Limb (tissue), 2 donors: Measurements from ENCODE around the gene DOCK1.

Source experiments
- DNase-seq, 2 donors: peaks; one replicate each; pipeline ENCODE4 v3.0.0-alpha.2; 2016; ENCODE audit errors: extremely low spot score in 2 of 2

Gene DOCK1

GRCh38 chr10:127006453-127006852 is 101.2 kb downstream of the DOCK1 start:
- DNase-seq = no peak

GRCh38 chr10:127009366-127009765 is 104.1 kb downstream of the DOCK1 start:
- DNase-seq = no peak

- no peak for DNase-seq
These were observed 105.9 kb downstream of the DOCK1 start for GRCh38 chr10:127011174-127011573.

- DNase-seq = no peak
These were observed 107.0 kb downstream of the DOCK1 start for GRCh38 chr10:127012071-127012768.

- DNase-seq = peak in 1 of 2 donors; percentile 6
These were observed 107.5 kb downstream of the DOCK1 start for GRCh38 chr10:127012769-127013152.

- no peak for DNase-seq
These were observed 108.0 kb downstream of the DOCK1 start for GRCh38 chr10:127013211-127013656.

GRCh38 chr10:127013691-127014473 is 108.7 kb downstream of the DOCK1 start:
- DNase-seq = no peak

GRCh38 chr10:127014671-127015070 is 109.4 kb downstream of the DOCK1 start:
- DNase-seq = no peak

- DNase-seq = no peak
These were observed 110.1 kb downstream of the DOCK1 start for GRCh38 chr10:127015373-127015772.

GRCh38 chr10:127016331-127016730 is 111.1 kb downstream of the DOCK1 start:
- DNase-seq = no peak

GRCh38 chr10:127017541-127018297 is 112.5 kb downstream of the DOCK1 start:
- DNase-seq = no peak

- DNase-seq = no peak
These were observed 113.0 kb downstream of the DOCK1 start for GRCh38 chr10:127018298-127018650.

GRCh38 chr10:127018766-127019165 is 113.5 kb downstream of the DOCK1 start:
- DNase-seq = no peak

GRCh38 chr10:127020260-127020659 is 115.0 kb downstream of the DOCK1 start:
- DNase-seq = no peak

GRCh38 chr10:127021801-127022200 is 116.6 kb downstream of the DOCK1 start:
- no peak for DNase-seq

GRCh38 chr10:127024685-127025435 is 119.6 kb downstream of the DOCK1 start:
- DNase-seq = no peak

- no peak for DNase-seq
These were observed 122.6 kb downstream of the DOCK1 start for GRCh38 chr10:127027786-127028185.

- DNase-seq = no peak
These were observed 123.3 kb downstream of the DOCK1 start for GRCh38 chr10:127028556-127028955.

- no peak for DNase-seq
These were observed 123.8 kb downstream of the DOCK1 start for GRCh38 chr10:127029061-127029460.

GRCh38 chr10:127033216-127034033 is 128.2 kb downstream of the DOCK1 start:
- no peak for DNase-seq
